ENCODE measurements around the gene ARHGAP31.
"Not testable (repeated sequence)": the region's sequence is repeated elsewhere in the genome, so short reads cannot be mapped to it uniquely, and the experiment has no call there.

The ARHGAP31 gene

GRCh38 chr3:119319311-119319710 lies 25.1 kb downstream of the ARHGAP31 start:
- DNase-seq (ENCODE audit: low spot score) = no peak

DNA sequence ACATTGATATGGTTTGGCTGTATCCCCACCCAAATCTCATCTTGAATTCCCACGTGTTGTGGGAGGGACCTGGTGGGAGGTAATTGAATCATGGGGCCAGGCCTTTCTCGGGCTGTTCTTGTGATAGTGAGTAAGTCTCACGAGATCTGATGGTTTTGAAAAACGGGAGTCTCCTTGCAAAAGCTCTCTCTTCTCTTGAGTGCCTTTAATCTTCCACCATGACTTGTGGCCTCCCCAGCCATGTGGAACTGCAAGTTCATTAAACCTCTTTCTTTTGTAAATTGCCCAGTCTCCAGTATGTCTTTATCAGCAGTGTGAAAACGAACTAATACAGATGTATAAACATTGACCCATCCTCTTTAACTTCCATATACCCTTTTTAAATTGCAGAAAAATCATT lies 26.6 kb downstream of the ARHGAP31 start:
- not testable (repeated sequence) for DNase-seq (ENCODE audit: low spot score)

- DNase-seq (ENCODE audit: low spot score) = no peak
Measured at GRCh38 chr3:119322021-119322834, 28.0 kb downstream of the ARHGAP31 start.

DNA sequence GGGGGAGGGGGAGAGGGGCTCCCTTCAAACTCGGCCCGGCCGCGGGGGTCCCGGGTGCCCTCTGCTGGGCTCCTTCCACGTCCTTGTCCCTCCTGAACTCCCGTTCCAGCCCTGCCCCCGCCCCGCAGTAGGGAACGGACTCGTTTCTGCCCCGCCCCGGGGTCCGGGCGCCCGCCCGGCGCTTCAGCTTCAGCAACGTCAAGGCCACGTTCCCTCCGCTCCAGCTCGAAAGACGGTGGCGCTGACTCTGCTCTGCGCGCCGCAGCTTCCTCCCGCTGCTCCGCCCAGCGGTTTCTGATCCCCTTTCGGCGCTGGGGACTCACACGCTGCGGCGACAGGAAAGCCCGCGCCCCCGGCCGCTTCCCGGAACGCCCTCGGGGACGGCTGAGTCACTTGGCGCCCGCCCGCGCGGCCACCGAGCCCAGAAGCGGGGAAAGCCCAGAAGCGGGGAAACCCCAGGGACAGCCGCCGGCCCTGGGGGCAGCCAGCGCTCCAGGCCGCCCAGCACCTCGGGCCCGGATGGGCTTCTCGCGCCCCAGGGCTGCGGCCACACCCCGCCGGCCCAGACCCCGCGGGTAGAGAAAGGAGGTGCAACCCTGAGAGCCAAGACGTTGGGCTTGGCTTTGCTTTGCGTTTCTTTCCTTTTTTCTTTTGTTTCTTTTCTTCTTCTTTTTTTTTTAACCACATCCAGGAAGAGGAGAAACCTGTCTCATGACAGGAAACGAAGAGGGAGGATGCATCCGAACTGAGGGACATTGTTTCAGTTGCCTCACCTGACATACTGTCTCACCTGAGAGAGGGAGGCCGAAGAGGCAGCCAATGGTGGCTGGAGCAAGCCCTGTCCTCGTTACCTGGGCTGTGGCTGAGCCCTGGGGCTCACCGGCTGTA lies 28.9 kb downstream of the ARHGAP31 start:
- peak; percentile 91 for DNase-seq (ENCODE audit: low spot score)

DNA sequence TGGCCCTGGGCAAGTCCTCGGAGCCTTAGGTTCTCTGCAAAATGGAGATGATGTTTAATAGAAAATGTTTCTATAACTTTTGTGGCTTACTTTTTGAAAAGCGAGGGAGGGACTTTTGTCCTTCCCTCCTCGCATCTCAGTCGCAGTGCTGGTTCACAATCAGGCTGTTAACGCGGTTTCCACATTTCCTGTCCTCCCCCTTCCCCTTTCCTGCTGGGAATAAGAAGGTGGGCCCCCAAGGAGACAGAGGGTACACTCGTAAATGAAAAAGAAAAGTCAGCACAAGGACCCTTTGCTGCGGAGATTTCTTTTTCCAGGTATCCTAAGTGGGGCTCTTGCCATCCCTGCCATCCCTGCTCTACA lies 29.5 kb downstream of the ARHGAP31 start:
- DNase-seq (ENCODE audit: low spot score) = no peak

DNA sequence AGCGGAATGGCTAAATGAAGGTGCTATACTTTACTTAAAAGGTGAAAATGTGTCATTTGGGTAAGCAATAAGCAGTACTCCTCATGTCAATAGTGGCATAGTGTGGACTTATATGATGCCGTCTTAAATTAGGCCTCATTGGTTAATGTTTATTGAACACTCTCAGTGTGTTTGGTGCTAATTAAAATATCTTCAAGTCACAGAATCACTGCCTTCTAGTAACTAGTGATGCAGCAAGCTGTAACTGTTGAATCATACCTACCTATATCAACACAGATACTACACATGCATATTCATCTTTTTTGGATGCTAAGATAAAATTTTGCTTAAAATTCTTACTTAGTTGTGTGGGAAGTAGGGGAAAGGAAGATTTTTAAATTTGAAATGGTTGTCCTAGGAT lies 30.7 kb downstream of the ARHGAP31 start:
- no peak for DNase-seq (ENCODE audit: low spot score)

- DNase-seq (ENCODE audit: low spot score) = no peak
Measured at GRCh38 chr3:119326976-119327375, 32.8 kb downstream of the ARHGAP31 start.

- DNase-seq (ENCODE audit: low spot score) = no peak
Measured at GRCh38 chr3:119329551-119329950, 35.4 kb downstream of the ARHGAP31 start.

DNA sequence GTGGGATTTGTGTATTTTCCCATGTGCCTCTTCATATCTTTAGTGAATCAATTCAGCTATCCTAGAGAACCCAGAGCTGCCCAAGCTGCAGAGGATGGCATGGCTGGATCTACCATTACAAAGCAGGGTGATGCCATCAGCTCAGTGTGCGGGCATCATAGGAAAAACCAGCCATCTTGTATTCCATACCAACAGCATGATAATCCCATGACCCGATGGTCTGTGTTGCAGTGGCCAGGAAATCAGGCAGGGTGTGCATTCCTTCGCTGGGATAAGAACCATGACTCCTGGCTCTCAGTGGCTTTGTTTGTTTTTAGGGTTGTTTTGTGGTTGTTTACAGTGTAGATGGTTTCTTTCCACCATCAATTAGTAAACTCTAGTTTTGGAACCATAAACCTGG lies 36.0 kb downstream of the ARHGAP31 start:
- no peak for DNase-seq (ENCODE audit: low spot score)

- DNase-seq (ENCODE audit: low spot score) = no peak
Measured at GRCh38 chr3:119330858-119331257, 36.7 kb downstream of the ARHGAP31 start.

- DNase-seq (ENCODE audit: low spot score) = no peak
Measured at GRCh38 chr3:119331661-119332060, 37.5 kb downstream of the ARHGAP31 start.

- DNase-seq (ENCODE audit: low spot score) = no peak
Measured at GRCh38 chr3:119333773-119334509, 39.8 kb downstream of the ARHGAP31 start.

- DNase-seq (ENCODE audit: low spot score) = no peak
Measured at GRCh38 chr3:119336823-119337222, 42.6 kb downstream of the ARHGAP31 start.

- not testable (repeated sequence) for DNase-seq (ENCODE audit: low spot score)
Measured at GRCh38 chr3:119337407-119337806, 43.2 kb downstream of the ARHGAP31 start.

- no peak for DNase-seq (ENCODE audit: low spot score)
Measured at GRCh38 chr3:119338754-119339153, 44.6 kb downstream of the ARHGAP31 start.

- DNase-seq (ENCODE audit: low spot score) = no peak
Measured at GRCh38 chr3:119340014-119340413, 45.8 kb downstream of the ARHGAP31 start.

GRCh38 chr3:119340446-119340845 lies 46.3 kb downstream of the ARHGAP31 start:
- DNase-seq (ENCODE audit: low spot score) = no peak

- DNase-seq (ENCODE audit: low spot score) = no peak
Measured at GRCh38 chr3:119342176-119342575, 48.0 kb downstream of the ARHGAP31 start.

DNA sequence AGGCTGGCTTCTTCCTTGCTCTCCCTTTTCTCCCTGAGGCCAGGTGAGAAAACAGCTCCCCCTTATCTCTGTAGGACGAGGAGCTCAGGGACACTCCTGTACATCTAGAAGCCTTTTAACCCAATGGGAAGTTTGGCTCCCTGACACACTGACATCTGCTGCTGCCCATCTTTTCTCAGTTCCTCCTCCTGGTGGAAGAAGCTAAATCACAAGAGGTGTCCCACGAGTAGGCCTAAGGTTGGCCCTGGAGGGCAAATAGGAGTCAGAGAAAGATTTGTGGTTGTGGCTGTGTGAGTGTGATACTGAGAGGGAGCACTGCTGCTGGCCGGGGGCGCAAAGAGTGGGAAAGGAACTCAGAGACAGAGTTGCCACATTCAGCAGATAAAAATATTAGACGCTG lies 49.5 kb downstream of the ARHGAP31 start:
- DNase-seq (ENCODE audit: low spot score) = no peak

DNA sequence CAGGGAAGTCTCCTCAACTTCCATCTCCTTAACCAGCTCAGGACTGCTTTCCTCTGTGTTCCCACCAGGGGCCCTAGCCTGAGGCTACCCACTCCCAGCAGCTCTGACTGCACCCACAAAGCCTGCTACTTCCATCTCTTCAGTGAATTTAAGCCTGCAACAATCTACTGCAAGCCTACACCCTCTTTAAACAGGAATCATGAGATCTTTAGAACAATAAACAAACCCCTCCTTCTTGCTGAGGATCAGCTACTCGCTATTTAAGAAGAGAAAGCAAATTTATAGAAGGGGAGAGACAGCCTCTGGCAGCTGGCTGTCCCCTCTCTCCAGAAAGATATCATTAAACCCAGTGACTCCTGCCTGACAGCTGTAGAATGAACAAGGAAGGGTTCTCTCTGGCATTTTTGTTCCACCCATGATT lies 51.9 kb downstream of the ARHGAP31 start:
- no peak for DNase-seq (ENCODE audit: low spot score)

DNA sequence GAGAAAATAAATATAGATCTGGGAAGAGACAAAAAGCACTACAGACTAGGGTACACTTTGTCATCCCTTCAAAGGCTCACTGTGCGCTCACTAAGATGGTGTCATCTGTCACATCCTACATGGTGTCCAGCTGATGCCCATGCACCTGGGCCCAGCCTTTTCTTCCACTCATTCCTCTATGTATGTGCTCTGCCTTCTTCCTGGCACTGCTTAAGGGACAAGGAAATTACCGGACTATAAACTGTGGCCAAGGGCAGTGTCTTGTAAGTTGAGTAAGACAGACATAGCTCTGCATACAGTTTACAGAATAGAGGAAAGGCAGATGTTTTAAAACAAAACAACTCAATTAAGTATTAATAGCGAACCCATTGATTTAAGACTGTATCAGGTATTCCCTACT lies 52.9 kb downstream of the ARHGAP31 start:
- DNase-seq (ENCODE audit: low spot score) = no peak

DNA sequence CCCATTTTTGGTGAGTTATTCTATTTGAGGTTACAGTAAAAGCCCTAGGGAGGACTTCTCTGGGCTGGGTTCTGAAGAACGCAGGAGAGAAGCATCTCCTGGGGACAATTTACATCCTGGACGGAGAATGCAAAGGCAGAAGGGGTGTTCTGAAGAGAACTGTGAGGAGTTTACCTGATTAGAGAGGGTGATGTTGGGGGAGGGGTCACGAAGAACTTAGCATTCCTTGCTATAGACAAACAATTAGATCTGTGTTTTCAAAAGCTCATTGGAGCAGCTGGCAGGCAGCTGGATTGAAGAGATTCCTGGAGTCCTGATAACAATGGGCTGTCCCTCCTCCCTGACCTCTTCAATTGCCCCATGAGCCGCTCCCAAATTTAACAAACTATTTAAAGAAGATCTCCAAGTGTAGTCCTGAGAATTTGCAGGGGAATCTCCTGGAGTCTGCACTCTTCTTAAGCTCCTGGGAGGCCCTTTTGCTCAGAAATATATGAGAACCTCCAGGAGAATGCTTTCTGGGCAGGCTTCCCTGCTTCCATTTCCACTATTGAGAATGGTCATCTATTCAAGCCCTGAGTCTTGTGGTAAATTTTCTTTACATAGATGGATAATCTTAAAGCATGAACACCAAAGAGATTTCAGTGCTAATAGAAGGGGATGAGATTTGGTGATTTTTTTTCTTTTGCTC lies 55.3 kb downstream of the ARHGAP31 start:
- no peak for DNase-seq (ENCODE audit: low spot score)

All from left forelimb (tissue), 1 donor.